H1 (cell line): Measurements from ENCODE around the gene TNS1. TPM values are rescaled to one million over a fixed set of nuclear protein-coding genes. Genes with fewer than 3 reads are reported as not detected.

Experiments
- CTCF ChIA-PET: fragments of 300-600 bp; sonication (Branson Sonifier 250); formaldehyde crosslinking; loops from one replicate; lab custom pipeline; 2021; ENCODE audit not compliant: partially characterized antibody; lab: Charles Lee
- POLR2A ChIA-PET: fragments of 300-600 bp; sonication (Branson Sonifier 250); formaldehyde crosslinking; loops from one replicate; lab custom pipeline; 2021; ENCODE audit warnings: inconsistent platforms; ENCODE audit not compliant: partially characterized antibody; lab: Charles Lee
- DNase-seq, 2 experiments: peaks; one replicate each; pipeline versions ENCODE4 v3.0.0 to v3.0.0-alpha.2; 2010 to 2022; ENCODE audit warnings: low spot score in 2 of 2, low read depth in 1 of 2, mixed read lengths in 1 of 2
- FAIRE-seq: peaks from 2 replicates; lab custom pipeline; 2011; peaks lifted over from hg19 to GRCh38; lab: Jason Lieb, UNC
- H2AFZ ChIP-seq: 2 replicates; pipeline ENCODE4 v1.8.1; 2012; ENCODE audit warnings: low read length, inconsistent platforms
- H2AK5ac ChIP-seq: 2 replicates; pipeline ENCODE4 v1.6.1; 2013; ENCODE audit warnings: low read depth, low read length
- H2BK120ac ChIP-seq: replicated peaks from 2 replicates; pipeline ENCODE3; 2013; ENCODE audit warnings: low read depth, low read length, inconsistent platforms
- H2BK12ac ChIP-seq: 2 replicates; pipeline ENCODE4 v1.6.1; 2013; ENCODE audit warnings: low read depth, low read length
- H2BK15ac ChIP-seq: 2 replicates; pipeline ENCODE4 v1.6.1; 2013; ENCODE audit warnings: low read length
- H2BK20ac ChIP-seq: 2 replicates; pipeline ENCODE4 v1.6.1; 2013; ENCODE audit warnings: low read length
- H2BK5ac ChIP-seq: 2 replicates; pipeline ENCODE4 v1.6.1; 2013; ENCODE audit warnings: low read depth, low read length
- H3K14ac ChIP-seq: 2 replicates; pipeline ENCODE4 v1.6.1; 2013; ENCODE audit warnings: inconsistent platforms; ENCODE audit not compliant: insufficient read length
- H3K18ac ChIP-seq: 2 replicates; pipeline ENCODE4 v1.6.1; 2013; ENCODE audit warnings: low read length; ENCODE audit errors: extremely low read depth
- H3K23ac ChIP-seq: 2 replicates; pipeline ENCODE4 v1.6.1; 2013; ENCODE audit warnings: inconsistent platforms; ENCODE audit not compliant: insufficient read length
- H3K23me2 ChIP-seq: 2 replicates; pipeline ENCODE4 v1.6.1; 2013; ENCODE audit warnings: low read depth, low read length
- H3K27ac ChIP-seq: 2 replicates; pipeline ENCODE4 v1.6.1; 2011; ENCODE audit warnings: low read depth, low read length, inconsistent platforms
- H3K27me3 ChIP-seq, 4 experiments: replicated peaks in 1 of 4; 1 replicate in 1 of 4; 2 replicates in 3 of 4; pipeline versions ENCODE4 v1.6.1 to v1.8.1; 2011 to 2013; ENCODE audit warnings: low read length in 3 of 4, mild to moderate bottlenecking in 3 of 4, inconsistent platforms in 2 of 4, mixed read lengths in 2 of 4, moderate library complexity in 1 of 4; ENCODE audit not compliant: control insufficient read depth in 3 of 4, insufficient read depth in 3 of 4; ENCODE audit errors: extremely low read depth in 1 of 4
- H3K36me3 ChIP-seq, 4 experiments: 2 replicates each; pipeline versions ENCODE4 v1.6.1 to v1.8.1; 2011 to 2013; ENCODE audit warnings: mild to moderate bottlenecking in 4 of 4, low read length in 3 of 4, moderate library complexity in 2 of 4, control low read depth in 1 of 4, inconsistent platforms in 1 of 4; ENCODE audit not compliant: insufficient read depth in 4 of 4, control insufficient read depth in 2 of 4
- H3K4ac ChIP-seq: replicated peaks from 2 replicates; pipeline ENCODE3; 2013; ENCODE audit warnings: low read length, low read depth, mixed read lengths, inconsistent platforms; ENCODE audit not compliant: insufficient read length
- H3K4me1 ChIP-seq, 4 experiments: replicated peaks in 1 of 4; 1 replicate in 1 of 4; 2 replicates in 3 of 4; pipeline versions ENCODE4 v1.6.1 to v1.8.1; 2011 to 2013; ENCODE audit warnings: low read length in 3 of 4, inconsistent platforms in 2 of 4, mixed read lengths in 1 of 4; ENCODE audit not compliant: insufficient read depth in 4 of 4, control insufficient read depth in 3 of 4
- H3K4me2 ChIP-seq, 2 experiments: 2 replicates each; pipeline versions ENCODE4 v1.6.1 to v1.8.1; 2011 to 2013; ENCODE audit warnings: low read depth in 2 of 2, low read length in 2 of 2, control low read depth in 1 of 2, inconsistent platforms in 1 of 2, mild to moderate bottlenecking in 1 of 2; ENCODE audit not compliant: insufficient read depth in 1 of 2
- H3K4me3 ChIP-seq, 4 experiments: fragments of 200-600, 300-600 bp in 1 of 4; sonication (generic), shearing (Covaris generic), sonication (Bioruptor Twin) in 1 of 4; 2 replicates each; pipeline versions ENCODE4 v1.5.1 to v1.8.1; 2011 to 2016; ENCODE audit warnings: low read length in 4 of 4, low read depth in 3 of 4, control low read depth in 2 of 4, inconsistent platforms in 2 of 4, mild to moderate bottlenecking in 2 of 4, mixed read lengths in 1 of 4, moderate library complexity in 1 of 4; ENCODE audit not compliant: insufficient read depth in 2 of 4; ENCODE audit errors: extremely low read depth in 1 of 4
- H3K56ac ChIP-seq: replicated peaks from 2 replicates; pipeline ENCODE3; 2013; ENCODE audit warnings: low read depth, mild to moderate bottlenecking, mixed read lengths, low read length, inconsistent platforms; ENCODE audit not compliant: insufficient read length
- H3K79me1 ChIP-seq: 2 replicates; pipeline ENCODE4 v1.6.1; 2013; ENCODE audit warnings: low read depth, low read length, control low read depth
- H3K79me2 ChIP-seq, 2 experiments: 2 replicates each; pipeline versions ENCODE4 v1.6.1 to v1.8.1; 2012 to 2013; ENCODE audit warnings: low read length in 2 of 2, mild to moderate bottlenecking in 2 of 2, inconsistent platforms in 1 of 2; ENCODE audit not compliant: insufficient read depth in 2 of 2, control insufficient read depth in 1 of 2
- H3K9ac ChIP-seq, 4 experiments: replicated peaks in 1 of 4; 1 replicate in 1 of 4; 2 replicates in 3 of 4; pipeline versions ENCODE4 v1.6.1 to v1.8.1; 2011 to 2013; ENCODE audit warnings: low read depth in 3 of 4, low read length in 3 of 4, control low read depth in 2 of 4, mild to moderate bottlenecking in 2 of 4, moderate library complexity in 2 of 4, inconsistent platforms in 1 of 4; ENCODE audit errors: extremely low read depth in 1 of 4
- H3K9me3 ChIP-seq, 2 experiments: 2 replicates each; pipeline versions ENCODE4 v1.6.1 to v1.8.1; 2012 to 2013; ENCODE audit warnings: mild to moderate bottlenecking in 2 of 2, moderate library complexity in 2 of 2, control low read depth in 1 of 2, inconsistent platforms in 1 of 2, low read depth in 1 of 2, low read length in 1 of 2, mixed read lengths in 1 of 2; ENCODE audit not compliant: insufficient read depth in 2 of 2
- H4K20me1 ChIP-seq, 2 experiments: replicated peaks in 1 of 2; 2 replicates each; pipeline versions ENCODE3 to v1.8.1; 2011 to 2013; ENCODE audit warnings: inconsistent platforms in 2 of 2, low read length in 2 of 2, mild to moderate bottlenecking in 1 of 2; ENCODE audit not compliant: insufficient read depth in 2 of 2, control insufficient read depth in 1 of 2
- H4K5ac ChIP-seq: 2 replicates; pipeline ENCODE4 v1.6.1; 2013; ENCODE audit warnings: low read length, low read depth, mixed read lengths, inconsistent platforms; ENCODE audit not compliant: insufficient read length
- H4K8ac ChIP-seq: 2 replicates; pipeline ENCODE4 v1.8.0; 2013; ENCODE audit warnings: mild to moderate bottlenecking, moderate library complexity, low read length, inconsistent platforms; ENCODE audit not compliant: insufficient read depth; ENCODE audit errors: extremely low read depth
- H4K91ac ChIP-seq: replicated peaks from 2 replicates; pipeline ENCODE3; 2013; ENCODE audit warnings: low read length, mixed read lengths, inconsistent platforms; ENCODE audit not compliant: insufficient read length
- GABPA ChIP-seq: IDR thresholded peaks from 2 replicates; pipeline ENCODE4 v1.6.1; 2011; ENCODE audit warnings: mild to moderate bottlenecking, low read length, moderate library complexity, borderline replicate concordance; ENCODE audit not compliant: insufficient read depth
- JUND ChIP-seq: IDR thresholded peaks from 2 replicates; pipeline ENCODE4 v1.6.1; 2011; ENCODE audit warnings: mild to moderate bottlenecking, improper control_type of control experiment, low read length
- POLR2AphosphoS5 ChIP-seq: IDR thresholded peaks from 2 replicates; pipeline ENCODE4 v1.6.1; 2011; ENCODE audit warnings: low read depth, low read length
- TAF7 ChIP-seq: optimal IDR thresholded peaks from 2 replicates; pipeline ENCODE3; 2011; ENCODE audit warnings: low read depth, mild to moderate bottlenecking, inconsistent platforms, low read length, moderate library complexity, borderline replicate concordance
- WGBS, 2 experiments: shearing (Covaris generic) in 1 of 2; methylation state at CpG; one replicate each; pipeline versions ENCODE4 v1.1.6 to v1.1.7; 2013 to 2015; ENCODE audit warnings: low lambda C conversion rate in 2 of 2, mixed read lengths in 2 of 2, inconsistent platforms in 1 of 2, low coverage in 1 of 2, missing lambda C conversion rate in 1 of 2; ENCODE audit not compliant: insufficient replicate concordance in 2 of 2, insufficient coverage in 1 of 2, insufficient read length in 1 of 2; ENCODE audit errors: extremely low coverage in 1 of 2, missing lambda C conversion rate in 1 of 2; 5-methylcytosine and 5-hydroxymethylcytosine counted together
- polyA plus RNA-seq, 7 experiments: library from polyadenylated mRNA; depleted of rRNA in 3 of 7; stranded (reverse) in 5 of 7; unstranded in 2 of 7; fragments of >200 nt in 5 of 7; fragments of 200-250 nt in 2 of 7; gene quantifications; 1 replicate in 5 of 7; 2 replicates in 1 of 7; 4 replicates in 1 of 7; pipeline versions ENCODE4 v1.2.1 to v1.2.3, GENCODE V29; 2011 to 2013; ENCODE audit warnings: missing spikeins in 2 of 7, mixed read lengths in 2 of 7
- total RNA-seq: library from RNA; stranded (reverse); fragmentation: NEBNext Ultra II Directional; extraction: Animal tissue kit (Norgen Biotek cat#: 25700); gene quantifications from 2 replicates; pipeline ENCODE4 v1.2.1, GENCODE V29; 2021
- TF ChIP-seq, protein P1 (sequence below): IDR thresholded peaks from 2 replicates; pipeline ENCODE4 v1.6.1; 2011; ENCODE audit warnings: low read depth, mild to moderate bottlenecking, low read length; ENCODE audit not compliant: insufficient read depth

Gene TNS1
- total and polyA plus RNA-seq, 2 of the 8 experiments (the other 6 are each of a cell fraction or from before 2014, with no cell fraction given) = 1.5 to 5.1 TPM

DNA sequence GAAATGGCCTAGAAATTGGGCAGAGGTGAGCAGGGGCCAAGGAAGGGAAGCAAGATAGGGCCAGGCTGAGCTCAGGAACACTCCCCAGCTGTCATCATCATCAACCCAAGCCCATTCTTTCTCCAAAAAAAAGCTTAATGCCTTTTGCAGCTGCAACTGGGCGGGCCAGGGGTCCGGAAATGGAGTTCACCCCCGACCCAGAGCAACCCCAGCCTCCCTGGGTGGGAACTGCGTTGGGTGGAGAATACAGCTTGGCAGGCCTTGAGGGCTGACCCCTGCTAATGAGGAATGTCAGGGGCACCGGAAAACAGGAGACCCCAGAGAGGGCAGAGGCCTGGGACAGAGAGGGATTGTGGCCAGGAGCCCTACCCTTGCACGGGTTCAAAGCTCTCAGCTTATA, 64.8 kb downstream of the TNS1 start:
- Histone ChIP-seq H2BK120ac (no peak overlapping the region), H4K5ac (no peak overlapping the region), H3K9ac (no peak overlapping the region), H3K4me3 (no peak overlapping the region), H3K4me1 (peaks cover 11 to 27% (median 21%) of the 10 kb centered on the region in 4 experiments), H2BK12ac (0 out of 2 replicates have a peak overlapping the region, but pooled peaks have one; percentile 68), H3K4ac (no peak overlapping the region), H4K8ac (peak overlapping the region; percentile 60; the same call in 1 of the 2 replicates), H4K20me1 (no peaks in the 10 kb centered on the region), H2AK5ac (peak overlapping the region; percentile 53; the same call in 1 of the 2 replicates), H3K23ac (no peak overlapping the region), H3K14ac (no peak overlapping the region), H3K79me1 (no peaks in the 10 kb centered on the region), H3K56ac (no peak overlapping the region), H2AFZ (no peak overlapping the region), H3K23me2 (no peaks in the 10 kb centered on the region), H4K91ac (no peak overlapping the region), H3K79me2 (no peaks in the 10 kb centered on the region), H3K4me2 (no peak overlapping the region), H3K27me3 (no peaks in the 10 kb centered on the region; a peak in 1 of 7 replicates), H3K9me3 (no peaks in the 10 kb centered on the region), H3K18ac (peak overlapping the region; percentile 60; the same call in 1 of the 2 replicates), H2BK20ac (peak overlapping the region; percentile 32; the same call in 1 of the 2 replicates), H3K36me3 (no peaks in the 10 kb centered on the region), H3K27ac (no peak overlapping the region), H2BK5ac (peak overlapping the region; percentile 71; the same call in 1 of the 2 replicates), H2BK15ac (peak overlapping the region; percentile 72; the same call in 1 of the 2 replicates)
- no peak for TF ChIP-seq TAF7
- TF ChIP-seq, protein P1, sequence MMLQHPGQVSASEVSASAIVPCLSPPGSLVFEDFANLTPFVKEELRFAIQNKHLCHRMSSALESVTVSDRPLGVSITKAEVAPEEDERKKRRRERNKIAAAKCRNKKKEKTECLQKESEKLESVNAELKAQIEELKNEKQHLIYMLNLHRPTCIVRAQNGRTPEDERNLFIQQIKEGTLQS = no peak
- no peak for TF ChIP-seq POLR2AphosphoS5
- no peak for TF ChIP-seq JUND
- TF ChIP-seq GABPA = no peak
- no peak for FAIRE-seq
- POLR2A ChIA-PET = interaction anchor here (1.0 to 2.2 kb wide), 2 partner anchors 8 to 12 kb away, joined by 3 to 5 read pairs; no protein-coding TSS in a partner anchor
- CTCF ChIA-PET = interaction anchor here (0.6 to 22.2 kb wide), 15 partner anchors 7 to 152 kb away, joined by 3 to 480 read pairs (median 5); no protein-coding TSS in a partner anchor
- 70% methylated on average over 6 of the region's 6 CpGs; no CpG with 5 or more reads in 1 of the 2 experiments for WGBS, 2 experiments
- DNase-seq = no peak
